Transverse colon (tissue), 3 donors: ENCODE data around the gene OR10A4.

Experiments
- CTCF ChIP-seq, 5 experiments: fragments of 200-600 bp in 3 of 5; fragments of 450-650 bp in 2 of 5; sonication (generic) in 3 of 5; IDR thresholded peaks; 1 replicate in 2 of 5; 2 replicates in 3 of 5; pipeline ENCODE4 v1.5.1; 2016 to 2017; ENCODE audit warnings: antibody characterized with exemption in 5 of 5, inconsistent platforms in 3 of 5, mild to moderate bottlenecking in 2 of 5, moderate library complexity in 1 of 5
- EP300 ChIP-seq: sonication (generic); formaldehyde crosslinking; IDR thresholded peaks from one replicate; pipeline ENCODE4 v1.6.1; 2017; ENCODE audit warnings: antibody characterized with exemption, low read depth

GRCh38 chr11:6875761-6876160 is 664 bp upstream of the OR10A4 start:
- TF ChIP-seq CTCF (IDR thresholded peaks at IDR 0.05) (no peak), EP300 (no peak)
